ENCODE measurements around the gene TMSB15C. TPM values are rescaled to one million over a fixed set of nuclear protein-coding genes. Genes with fewer than 3 reads are reported as not detected.
"Not testable (repeated sequence)": the region's sequence is repeated elsewhere in the genome, so short reads cannot be mapped to it uniquely, and the experiment has no call there.

The TMSB15C gene
- total RNA-seq, 1 donor from 2014 or later: 20.6 TPM

DNA sequence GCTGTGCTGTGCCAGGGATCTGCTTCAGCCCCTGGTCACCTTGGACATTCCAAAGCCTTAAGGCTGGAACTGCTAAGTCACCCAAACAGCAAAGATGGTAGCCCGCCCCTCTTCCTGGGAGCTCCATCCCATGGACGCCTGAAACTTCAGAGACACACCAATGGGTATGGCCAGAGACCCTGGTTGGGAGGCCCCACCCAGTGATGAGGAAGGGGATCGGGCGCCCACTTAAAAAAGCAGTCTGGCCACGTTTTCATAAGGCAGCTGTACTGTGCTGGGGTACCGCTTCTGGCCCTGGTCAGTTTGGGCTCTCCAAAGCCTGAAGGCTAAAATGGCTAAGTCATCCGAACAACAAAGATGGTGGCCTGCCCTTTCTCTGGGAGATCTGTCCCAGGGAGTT is 9.4 kb upstream of the TMSB15C start:
- Histone ChIP-seq H3K4me3 (no peak overlapping the region), H3K4me1 (no peaks in the 10 kb centered on the region), H2AFZ (replicated peaks) (no peak overlapping the region), H3K9me3 (ENCODE audit: low read depth) (no peaks in the 10 kb centered on the region), H3K27me3 (peaks cover 15% of the 10 kb centered on the region), H3K9ac (no peak overlapping the region), H3K36me3 (no peaks in the 10 kb centered on the region), H3K4me2 (no peak overlapping the region), H4K20me1 (ENCODE audit: low read depth) (no peaks in the 10 kb centered on the region), H3K79me2 (ENCODE audit: low read depth) (no peaks in the 10 kb centered on the region), H3F3A (ENCODE audit: low read depth) (no peaks in the 10 kb centered on the region), H3K27ac (no peak overlapping the region)
- no peak overlapping the region for H3K27ac Mint-ChIP-seq
- no peaks in the 10 kb centered on the region for H3K4me1 Mint-ChIP-seq
- TF ChIP-seq EZH2phosphoT487 (IDR thresholded peaks at IDR 0.05): no peak
- TF ChIP-seq, protein P1, sequence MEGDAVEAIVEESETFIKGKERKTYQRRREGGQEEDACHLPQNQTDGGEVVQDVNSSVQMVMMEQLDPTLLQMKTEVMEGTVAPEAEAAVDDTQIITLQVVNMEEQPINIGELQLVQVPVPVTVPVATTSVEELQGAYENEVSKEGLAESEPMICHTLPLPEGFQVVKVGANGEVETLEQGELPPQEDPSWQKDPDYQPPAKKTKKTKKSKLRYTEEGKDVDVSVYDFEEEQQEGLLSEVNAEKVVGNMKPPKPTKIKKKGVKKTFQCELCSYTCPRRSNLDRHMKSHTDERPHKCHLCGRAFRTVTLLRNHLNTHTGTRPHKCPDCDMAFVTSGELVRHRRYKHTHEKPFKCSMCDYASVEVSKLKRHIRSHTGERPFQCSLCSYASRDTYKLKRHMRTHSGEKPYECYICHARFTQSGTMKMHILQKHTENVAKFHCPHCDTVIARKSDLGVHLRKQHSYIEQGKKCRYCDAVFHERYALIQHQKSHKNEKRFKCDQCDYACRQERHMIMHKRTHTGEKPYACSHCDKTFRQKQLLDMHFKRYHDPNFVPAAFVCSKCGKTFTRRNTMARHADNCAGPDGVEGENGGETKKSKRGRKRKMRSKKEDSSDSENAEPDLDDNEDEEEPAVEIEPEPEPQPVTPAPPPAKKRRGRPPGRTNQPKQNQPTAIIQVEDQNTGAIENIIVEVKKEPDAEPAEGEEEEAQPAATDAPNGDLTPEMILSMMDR (IDR thresholded peaks at IDR 0.05): no peak
- TF ChIP-seq EZH2 (IDR thresholded peaks at IDR 0.05): no peak
- no peak for DNase-seq (ENCODE audit: low spot score)
- H3K4me3 Mint-ChIP-seq: no peak overlapping the region
- no peaks in the 10 kb centered on the region for H3K36me3 Mint-ChIP-seq
- H3K27me3 Mint-ChIP-seq (ENCODE audit: insufficient read depth, low read depth): no peaks in the 10 kb centered on the region
- peaks cover 2% of the 10 kb centered on the region for H3K9me3 Mint-ChIP-seq

- H3F3A ChIP-seq (ENCODE audit: low read depth): no peaks in the 10 kb centered on the region
Measured at GRCh38 chrX:104084534-104085277, 8.7 kb upstream of the TMSB15C start.

DNA sequence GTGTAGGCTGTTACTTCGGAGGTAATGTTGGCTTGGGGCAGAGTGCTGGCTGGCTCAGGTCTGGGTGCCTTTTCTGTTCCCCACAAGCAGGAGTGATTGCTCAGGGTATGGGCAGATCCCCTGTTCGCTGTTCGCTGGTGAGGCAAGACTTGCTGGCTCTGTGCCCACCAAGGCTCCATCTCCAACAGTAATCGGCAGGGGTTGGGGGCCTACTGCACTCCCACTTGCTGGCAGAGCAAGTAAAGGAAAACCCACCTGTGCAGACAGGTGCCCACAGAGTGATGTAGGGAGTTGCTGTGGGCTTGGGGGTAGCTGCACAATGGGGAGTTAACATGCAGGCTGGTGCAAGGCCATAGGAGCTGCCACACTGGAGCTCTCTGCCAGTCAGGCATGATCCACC is 8.0 kb upstream of the TMSB15C start:
- no peak overlapping the region for H3K27ac ChIP-seq
- Mint-ChIP-seq H3K9me3 (peaks cover 2% of the 10 kb centered on the region), H3K4me3 (no peak overlapping the region), H3K36me3 (no peaks in the 10 kb centered on the region), H3K27ac (no peak overlapping the region), H3K4me1 (no peaks in the 10 kb centered on the region), H3K27me3 (ENCODE audit: insufficient read depth, low read depth) (no peaks in the 10 kb centered on the region)
- H4K20me1 ChIP-seq (ENCODE audit: low read depth): no peaks in the 10 kb centered on the region
- no peak overlapping the region for H2AFZ ChIP-seq (replicated peaks)
- no peak overlapping the region for H3K4me3 ChIP-seq
- no peaks in the 10 kb centered on the region for H3K79me2 ChIP-seq (ENCODE audit: low read depth)
- H3K9me3 ChIP-seq (ENCODE audit: low read depth): no peaks in the 10 kb centered on the region
- H3K36me3 ChIP-seq: no peaks in the 10 kb centered on the region
- peaks cover 8% of the 10 kb centered on the region for H3K27me3 ChIP-seq
- TF ChIP-seq, protein P1 (IDR thresholded peaks at IDR 0.05): no peak
- TF ChIP-seq EZH2phosphoT487 (IDR thresholded peaks at IDR 0.05) (no peak), EZH2 (IDR thresholded peaks at IDR 0.05) (no peak)
- no peak overlapping the region for H3K4me2 ChIP-seq
- H3F3A ChIP-seq (ENCODE audit: low read depth): no peaks in the 10 kb centered on the region
- no peak for DNase-seq (ENCODE audit: low spot score)
- H3K9ac ChIP-seq: no peak overlapping the region
- H3K4me1 ChIP-seq: no peaks in the 10 kb centered on the region

More at GRCh38 chrX:104084534-104085277, 8.7 kb upstream of the TMSB15C start:
- H3K4me1 Mint-ChIP-seq: no peaks in the 10 kb centered on the region
- Histone ChIP-seq H3K27me3 (peaks cover 9% of the 10 kb centered on the region), H2AFZ (replicated peaks) (no peak overlapping the region), H3K9me3 (ENCODE audit: low read depth) (no peaks in the 10 kb centered on the region), H3K9ac (no peak overlapping the region), H3K4me1 (no peaks in the 10 kb centered on the region), H3K27ac (no peak overlapping the region), H4K20me1 (ENCODE audit: low read depth) (no peaks in the 10 kb centered on the region), H3K4me2 (no peak overlapping the region), H3K4me3 (no peak overlapping the region), H3K36me3 (no peaks in the 10 kb centered on the region), H3K79me2 (ENCODE audit: low read depth) (no peaks in the 10 kb centered on the region)
- peaks cover 2% of the 10 kb centered on the region for H3K9me3 Mint-ChIP-seq
- no peak overlapping the region for H3K27ac Mint-ChIP-seq
- no peaks in the 10 kb centered on the region for H3K27me3 Mint-ChIP-seq (ENCODE audit: insufficient read depth, low read depth)
- no peak for DNase-seq (ENCODE audit: low spot score)
- no peak overlapping the region for H3K4me3 Mint-ChIP-seq
- no peaks in the 10 kb centered on the region for H3K36me3 Mint-ChIP-seq
- no peak for TF ChIP-seq EZH2phosphoT487 (IDR thresholded peaks at IDR 0.05)
- TF ChIP-seq EZH2 (IDR thresholded peaks at IDR 0.05): no peak
- TF ChIP-seq, protein P1 (IDR thresholded peaks at IDR 0.05): no peak

DNA sequence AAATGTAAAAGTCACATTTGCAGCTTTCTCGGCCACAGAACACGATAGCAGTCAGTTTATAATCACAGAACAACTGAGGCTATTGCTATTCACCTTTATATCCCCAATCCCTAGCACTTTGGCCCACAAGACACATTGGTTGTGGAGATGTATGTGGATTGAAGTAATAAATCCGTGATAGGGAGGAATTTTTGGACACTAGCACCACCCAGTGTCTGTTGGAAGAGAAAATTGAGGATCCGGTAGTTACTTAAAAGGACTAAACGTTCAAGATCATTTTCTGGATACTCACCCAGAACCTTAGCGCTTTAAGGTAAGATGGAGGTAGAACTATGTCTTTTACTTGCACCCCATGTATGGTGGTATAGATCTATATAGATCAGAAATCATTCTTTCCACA is 1.8 kb upstream of the TMSB15C start:
- not testable (repeated sequence) for H3K27me3 Mint-ChIP-seq (ENCODE audit: insufficient read depth, low read depth); H3K79me2 ChIP-seq (ENCODE audit: low read depth); H3K4me3 ChIP-seq; H3K36me3 ChIP-seq; H3K4me1 ChIP-seq; H3F3A ChIP-seq (ENCODE audit: low read depth); H3K27ac Mint-ChIP-seq; DNase-seq (ENCODE audit: low spot score); H3K9ac ChIP-seq; H2AFZ ChIP-seq (replicated peaks); H3K27ac ChIP-seq; H3K9me3 Mint-ChIP-seq; H3K36me3 Mint-ChIP-seq; H3K4me2 ChIP-seq; H3K9me3 ChIP-seq (ENCODE audit: low read depth); H3K27me3 ChIP-seq; H4K20me1 ChIP-seq (ENCODE audit: low read depth); H3K4me1 Mint-ChIP-seq; H3K4me3 Mint-ChIP-seq

DNA sequence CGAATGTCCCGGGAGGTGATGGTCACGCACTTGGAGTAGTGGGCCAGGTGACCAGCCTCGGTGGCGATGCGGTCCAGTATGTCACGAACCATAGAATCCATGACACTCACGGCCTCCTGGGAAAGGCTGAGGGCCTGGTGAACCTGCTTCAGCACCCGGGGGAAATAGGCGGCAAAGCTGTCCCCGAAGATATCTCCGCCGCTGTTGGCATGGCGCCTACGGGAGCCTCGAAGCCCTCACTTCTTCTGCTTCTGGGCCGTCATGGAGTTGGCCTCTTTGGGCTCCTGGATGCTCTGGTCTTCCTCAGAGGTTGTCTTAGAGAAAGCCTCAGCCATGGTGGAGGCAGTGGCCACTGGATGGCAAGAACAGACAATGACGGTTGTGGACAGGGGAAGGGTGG is 13.4 kb downstream of the TMSB15C start:
- not testable (repeated sequence) for H3K79me2 ChIP-seq (ENCODE audit: low read depth); H3F3A ChIP-seq (ENCODE audit: low read depth); H3K4me3 Mint-ChIP-seq; H3K4me1 ChIP-seq; H3K27ac Mint-ChIP-seq; H3K9ac ChIP-seq; H3K9me3 Mint-ChIP-seq; H3K4me2 ChIP-seq; H3K9me3 ChIP-seq (ENCODE audit: low read depth); H3K4me1 Mint-ChIP-seq; H3K27ac ChIP-seq; H4K20me1 ChIP-seq (ENCODE audit: low read depth); H3K36me3 ChIP-seq; H3K27me3 ChIP-seq; DNase-seq (ENCODE audit: low spot score); H3K36me3 Mint-ChIP-seq; H3K27me3 Mint-ChIP-seq (ENCODE audit: insufficient read depth, low read depth); H2AFZ ChIP-seq (replicated peaks); H3K4me3 ChIP-seq

DNA sequence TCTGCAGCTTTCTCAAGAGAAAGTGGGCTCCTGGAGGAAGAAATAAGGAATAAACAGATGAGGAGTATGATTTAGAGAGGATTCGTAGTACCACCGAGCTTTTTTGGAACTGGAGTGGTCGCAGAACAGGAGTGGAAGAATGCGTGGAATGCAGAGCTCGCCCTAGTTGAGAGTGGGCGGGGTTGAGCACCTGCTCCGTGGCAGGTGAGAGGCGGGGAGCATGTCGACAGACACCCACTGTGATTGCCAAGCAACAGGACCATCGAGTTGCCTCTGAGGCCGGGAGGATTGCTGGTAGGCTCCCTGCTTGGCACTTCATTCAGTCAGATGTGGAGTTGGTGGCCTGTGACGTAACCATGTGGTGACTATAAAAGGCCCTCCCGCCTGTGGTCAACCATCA is 21.1 kb downstream of the TMSB15C start:
- not testable (repeated sequence) for H2AFZ ChIP-seq (replicated peaks); H3K27me3 Mint-ChIP-seq (ENCODE audit: insufficient read depth, low read depth); H3K27ac ChIP-seq; H4K20me1 ChIP-seq (ENCODE audit: low read depth); H3K79me2 ChIP-seq (ENCODE audit: low read depth); H3K4me1 ChIP-seq; H3K9me3 Mint-ChIP-seq; H3K9ac ChIP-seq; H3K36me3 ChIP-seq; H3F3A ChIP-seq (ENCODE audit: low read depth); H3K27me3 ChIP-seq; H3K4me1 Mint-ChIP-seq; H3K36me3 Mint-ChIP-seq; H3K9me3 ChIP-seq (ENCODE audit: low read depth); H3K4me2 ChIP-seq; H3K4me3 ChIP-seq; H3K4me3 Mint-ChIP-seq; DNase-seq (ENCODE audit: low spot score); H3K27ac Mint-ChIP-seq
